ENCODE data around the gene WDR31. TPM values are rescaled to one million over a fixed set of nuclear protein-coding genes. Genes with fewer than 3 reads are reported as not detected.

WDR31 gene
- total RNA-seq, 1 donor from 2014 or later, result 0.21 TPM

DNA sequence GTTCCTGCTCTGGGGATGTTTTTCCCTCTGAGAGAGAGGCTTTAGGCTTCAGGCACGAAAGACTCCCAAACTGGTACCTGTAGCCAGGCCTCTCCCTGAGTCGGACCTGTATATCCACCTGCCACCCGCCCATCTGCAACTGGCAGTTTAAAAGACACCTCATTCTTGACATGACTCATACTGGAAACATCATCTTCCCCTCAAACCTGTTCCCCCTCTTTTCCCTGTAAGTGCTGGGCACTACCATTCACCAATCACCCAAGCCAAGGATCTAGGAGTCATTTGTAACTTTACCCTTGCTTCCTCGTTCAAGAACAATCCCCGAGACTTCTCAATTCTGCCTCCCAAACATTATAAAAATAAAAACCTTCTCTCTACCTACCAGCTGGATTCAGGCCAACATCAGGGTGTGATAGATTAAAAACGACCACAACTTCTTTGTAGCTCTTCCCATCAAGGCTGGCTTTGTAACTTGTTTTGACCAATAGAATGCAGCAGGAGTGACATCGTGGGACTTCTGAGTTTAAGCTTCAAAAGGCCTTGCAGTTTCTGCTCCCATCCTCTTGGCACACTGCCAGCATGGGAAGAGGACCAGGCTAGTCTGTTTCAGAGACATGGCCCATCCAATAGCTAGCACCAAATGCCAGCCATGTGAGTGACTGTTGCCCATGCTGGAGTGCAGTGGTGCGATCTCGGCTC is 1.8 kb upstream of the WDR31 start:
- Histone ChIP-seq H3K27ac (no peak overlapping the region), H3K4me1 (peaks cover 0 to 7% of the 10 kb centered on the region in 2 donors), H3K36me3 (no peaks in the 10 kb centered on the region), H3K9me3 (no peaks in the 10 kb centered on the region), H3K27me3 (no peaks in the 10 kb centered on the region), H3K4me3 (no peak overlapping the region)
- intact Hi-C loops (cut with DNase I), result loop anchor here (5.0 kb wide), 1 partner anchor 35 kb away; the partner anchor contains the start of gene HDHD3
- DNase-seq (ENCODE audit: low spot score in 2 of 2), result no peak
- TF ChIP-seq, protein P1, sequence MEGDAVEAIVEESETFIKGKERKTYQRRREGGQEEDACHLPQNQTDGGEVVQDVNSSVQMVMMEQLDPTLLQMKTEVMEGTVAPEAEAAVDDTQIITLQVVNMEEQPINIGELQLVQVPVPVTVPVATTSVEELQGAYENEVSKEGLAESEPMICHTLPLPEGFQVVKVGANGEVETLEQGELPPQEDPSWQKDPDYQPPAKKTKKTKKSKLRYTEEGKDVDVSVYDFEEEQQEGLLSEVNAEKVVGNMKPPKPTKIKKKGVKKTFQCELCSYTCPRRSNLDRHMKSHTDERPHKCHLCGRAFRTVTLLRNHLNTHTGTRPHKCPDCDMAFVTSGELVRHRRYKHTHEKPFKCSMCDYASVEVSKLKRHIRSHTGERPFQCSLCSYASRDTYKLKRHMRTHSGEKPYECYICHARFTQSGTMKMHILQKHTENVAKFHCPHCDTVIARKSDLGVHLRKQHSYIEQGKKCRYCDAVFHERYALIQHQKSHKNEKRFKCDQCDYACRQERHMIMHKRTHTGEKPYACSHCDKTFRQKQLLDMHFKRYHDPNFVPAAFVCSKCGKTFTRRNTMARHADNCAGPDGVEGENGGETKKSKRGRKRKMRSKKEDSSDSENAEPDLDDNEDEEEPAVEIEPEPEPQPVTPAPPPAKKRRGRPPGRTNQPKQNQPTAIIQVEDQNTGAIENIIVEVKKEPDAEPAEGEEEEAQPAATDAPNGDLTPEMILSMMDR (IDR thresholded peaks at IDR 0.05), result no peak

DNA sequence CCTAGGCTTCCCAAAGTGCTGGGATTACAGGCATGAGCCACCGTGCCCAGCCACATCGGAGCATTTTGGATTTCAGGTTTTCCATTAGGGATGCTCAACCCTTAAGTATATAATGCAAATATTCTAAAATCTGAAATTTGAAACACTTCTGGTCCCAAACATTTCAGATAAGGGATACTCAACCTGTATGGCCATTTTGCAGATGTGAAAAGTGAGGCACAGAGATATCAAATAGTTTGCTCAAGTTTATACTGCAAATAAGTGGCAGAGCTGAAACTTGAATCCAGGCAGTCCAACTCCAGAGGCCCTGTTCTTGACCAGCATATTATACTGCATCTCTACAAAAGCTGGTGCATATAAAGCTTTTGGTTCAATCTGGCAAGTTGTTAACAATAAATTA is 2.4 kb downstream of the WDR31 start:
- no peaks in the 10 kb centered on the region for H3K9me3 ChIP-seq
- H3K27me3 ChIP-seq, result no peaks in the 10 kb centered on the region
- H3K36me3 ChIP-seq, result no peaks in the 10 kb centered on the region
- no peak for DNase-seq (ENCODE audit: low spot score in 2 of 2)
- TF ChIP-seq, protein P1 (IDR thresholded peaks at IDR 0.05), result no peak
- H3K4me3 ChIP-seq, result no peak overlapping the region
- no peak overlapping the region for H3K27ac ChIP-seq
- intact Hi-C loops (cut with DNase I), result no loop called here
- peaks cover 0 to 7% of the 10 kb centered on the region in 2 donors for H3K4me1 ChIP-seq

DNA sequence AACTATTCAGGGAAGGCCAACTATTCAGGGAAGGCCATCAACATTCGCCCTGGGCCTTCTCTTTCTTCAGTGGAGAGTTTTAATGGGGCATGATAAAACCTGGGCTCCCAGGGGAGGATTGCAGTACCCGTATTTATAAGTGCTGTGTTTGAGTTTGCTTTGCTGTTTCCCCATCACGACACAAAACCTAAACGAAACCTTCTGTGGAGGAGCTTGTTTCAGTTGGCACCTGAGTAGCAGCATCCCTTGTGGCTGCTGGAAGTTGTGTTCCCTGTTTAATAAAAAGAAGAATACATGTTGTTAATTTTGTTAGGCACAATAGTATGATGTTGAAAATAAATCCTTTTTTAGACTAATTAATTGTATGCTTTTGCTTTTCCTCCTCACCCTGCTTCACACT is 8.3 kb downstream of the WDR31 start:
- intact Hi-C loops (cut with DNase I), result no loop called here
- TF ChIP-seq, protein P1 (IDR thresholded peaks at IDR 0.05), result no peak

DNA sequence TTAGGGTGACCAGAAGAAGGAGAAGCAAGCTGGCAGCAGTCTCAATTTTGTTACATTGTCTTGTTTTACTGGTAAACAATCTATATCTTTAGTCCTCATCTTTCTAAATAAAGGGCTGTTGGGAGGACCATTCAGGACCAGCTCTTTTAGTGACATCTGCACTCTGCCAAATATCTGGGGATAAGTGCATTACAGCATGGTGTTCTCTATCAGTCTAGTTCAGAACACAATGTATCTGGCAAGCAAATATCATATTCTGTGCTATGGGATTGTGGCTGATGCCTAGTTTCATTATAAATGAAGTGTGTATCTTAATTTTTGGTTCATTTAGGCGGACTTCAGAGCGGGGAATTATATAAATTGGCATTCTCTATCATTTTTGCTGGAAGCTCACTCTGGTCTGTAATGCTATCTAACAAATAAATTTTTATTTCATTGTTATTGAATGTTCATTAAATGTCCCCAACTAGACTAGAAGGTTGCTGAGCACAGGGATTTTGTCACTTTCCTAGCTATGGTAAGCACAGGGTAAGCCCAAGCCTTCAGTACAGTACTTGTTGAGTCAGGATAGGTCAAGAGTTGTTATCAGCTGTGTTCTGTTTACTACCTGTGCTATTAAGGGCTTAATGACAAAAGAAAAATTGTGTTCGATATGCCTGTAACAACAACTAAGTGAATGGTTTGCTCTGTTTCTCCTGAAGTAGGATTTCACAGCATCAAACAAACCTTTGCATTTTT is 11.9 kb downstream of the WDR31 start:
- Histone ChIP-seq H3K9me3 (no peaks in the 10 kb centered on the region), H3K27ac (no peak overlapping the region), H3K4me1 (no peaks in the 10 kb centered on the region), H3K4me3 (no peak overlapping the region), H3K36me3 (no peaks in the 10 kb centered on the region), H3K27me3 (no peaks in the 10 kb centered on the region)
- TF ChIP-seq, protein P1 (IDR thresholded peaks at IDR 0.05), result no peak
- intact Hi-C loops (cut with DNase I), result no loop called here
- DNase-seq (ENCODE audit: low spot score in 2 of 2), result no peak

More for the DNA sequence above, 8.3 kb downstream of the WDR31 start:
- H3K27ac ChIP-seq, result no peak overlapping the region
- H3K27me3 ChIP-seq, result no peaks in the 10 kb centered on the region
- no peak overlapping the region for H3K4me3 ChIP-seq
- H3K36me3 ChIP-seq, result no peaks in the 10 kb centered on the region
- no peaks in the 10 kb centered on the region for H3K9me3 ChIP-seq
- DNase-seq (ENCODE audit: low spot score in 2 of 2), result no peak
- H3K4me1 ChIP-seq, result no peaks in the 10 kb centered on the region

DNA sequence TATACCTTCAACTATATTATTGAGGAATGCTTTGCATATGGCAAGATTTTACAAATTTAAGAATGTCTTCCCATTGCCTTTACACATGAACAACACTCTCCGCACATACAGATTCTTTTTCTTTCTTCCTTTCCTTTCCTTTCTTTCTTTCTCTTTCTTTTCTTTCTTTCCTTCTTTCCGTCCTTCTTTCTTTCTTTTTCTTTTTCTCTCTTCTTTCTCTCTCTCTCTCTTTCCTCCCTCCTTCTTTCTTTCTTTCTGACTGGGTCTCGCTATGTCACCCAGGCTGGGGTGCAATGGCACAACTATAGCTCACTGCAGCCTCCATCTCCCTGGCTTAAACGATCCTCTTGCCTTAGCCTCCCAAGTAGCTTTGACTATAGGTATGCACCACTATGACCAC is 13.8 kb downstream of the WDR31 start:
- TF ChIP-seq, protein P1 (IDR thresholded peaks at IDR 0.05), result no peak
- intact Hi-C loops (cut with DNase I), result no loop called here
- H3K27ac ChIP-seq, result no peak overlapping the region
- no peaks in the 10 kb centered on the region for H3K27me3 ChIP-seq
- no peaks in the 10 kb centered on the region for H3K9me3 ChIP-seq
- no peaks in the 10 kb centered on the region for H3K36me3 ChIP-seq
- H3K4me1 ChIP-seq, result no peaks in the 10 kb centered on the region
- DNase-seq (ENCODE audit: low spot score in 2 of 2), result no peak
- H3K4me3 ChIP-seq, result no peak overlapping the region
